ENCODE data around the gene GBX1. TPM values are rescaled to one million over a fixed set of nuclear protein-coding genes. Genes with fewer than 3 reads are reported as not detected.

GBX1 gene
- polyA plus RNA-seq, 1 donor (not counting 4 experiments of a cell fraction or from before 2014, with no cell fraction given) = not detected

DNA sequence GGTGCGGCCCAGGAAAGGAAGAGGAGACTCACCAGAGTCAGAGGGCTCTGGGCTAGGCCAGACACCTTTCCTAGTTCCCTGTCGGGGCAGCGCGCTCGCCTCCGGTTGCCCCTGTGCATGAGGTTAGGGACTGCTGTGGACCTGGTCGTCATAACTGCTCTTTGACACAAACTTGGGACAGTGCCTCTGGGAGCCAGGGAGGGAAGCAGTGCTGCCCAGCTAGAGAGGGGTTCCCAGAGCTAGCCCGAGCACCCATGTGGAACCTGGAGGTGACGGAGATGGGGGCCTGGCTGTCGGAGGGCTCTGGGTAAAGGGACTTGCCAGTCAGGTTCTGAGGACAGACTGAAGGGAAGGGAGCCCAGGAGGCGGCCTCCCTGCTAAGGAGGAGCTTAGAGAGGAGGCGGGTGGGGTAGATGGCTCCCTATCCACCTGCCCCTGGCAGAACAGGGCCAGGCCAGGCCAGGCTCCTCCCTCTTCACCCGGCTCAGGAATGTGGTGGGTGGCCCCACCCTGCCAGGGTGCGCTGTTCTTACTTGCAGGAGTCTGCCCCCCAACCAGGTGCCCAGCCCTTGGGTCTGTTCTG is 51.6 kb downstream of the GBX1 start:
- Histone ChIP-seq H3K4me1 (ENCODE audit: control insufficient read depth, extremely low read depth, insufficient read depth, low read length) (peaks cover 28% of the 10 kb centered on the region), H3K9me1 (ENCODE audit: control insufficient read depth, extremely low read depth, insufficient read depth, low read length) (no peaks in the 10 kb centered on the region), H3K4me3 (ENCODE audit: control insufficient read depth in 2 of 3, extremely low read depth in 1 of 3, insufficient read depth in 2 of 3, low read depth in 1 of 3, low read length in 3 of 3) (peak overlapping the region; percentile 53 to 81 (median 81)), H3K27me3 (ENCODE audit: control insufficient read depth, extremely low read depth, insufficient read depth, low read length) (no peaks in the 10 kb centered on the region), H3K27ac (ENCODE audit: control insufficient read depth, insufficient read depth, low read length) (peak overlapping the region; percentile 70), H3K9me3 (ENCODE audit: control insufficient read depth, low read depth, low read length) (no peaks in the 10 kb centered on the region), H3K79me2 (ENCODE audit: control insufficient read depth, insufficient read depth, low read length) (peaks cover 60% of the 10 kb centered on the region), H2AFZ (ENCODE audit: control insufficient read depth, low read length) (no peak overlapping the region), H3K4me2 (ENCODE audit: control insufficient read depth, extremely low read depth, insufficient read depth, low read depth, low read length) (peak overlapping the region; percentile 96), H3K9ac (ENCODE audit: control insufficient read depth, extremely low read depth, insufficient read depth, low read length) (peak overlapping the region; percentile 80), H3K36me3 (ENCODE audit: control insufficient read depth in 2 of 2, extremely low read depth in 1 of 2, insufficient read depth in 2 of 2, low read length in 2 of 2) (peaks cover 24 to 27% of the 10 kb centered on the region in 2 experiments), H4K20me1 (ENCODE audit: control insufficient read depth, extremely low read depth, insufficient read depth, low read length) (peaks cover 6% of the 10 kb centered on the region)
- DNase-seq (ENCODE audit: low read depth, low spot score) = peak; percentile 93
- dilution Hi-C loops (cut with MboI; ENCODE audit: extremely low pct_ligation_motif_present, low sequenced_read_pairs) = no loop called here
- peak; percentile 94 for FAIRE-seq
- TF ChIP-seq, protein P1, sequence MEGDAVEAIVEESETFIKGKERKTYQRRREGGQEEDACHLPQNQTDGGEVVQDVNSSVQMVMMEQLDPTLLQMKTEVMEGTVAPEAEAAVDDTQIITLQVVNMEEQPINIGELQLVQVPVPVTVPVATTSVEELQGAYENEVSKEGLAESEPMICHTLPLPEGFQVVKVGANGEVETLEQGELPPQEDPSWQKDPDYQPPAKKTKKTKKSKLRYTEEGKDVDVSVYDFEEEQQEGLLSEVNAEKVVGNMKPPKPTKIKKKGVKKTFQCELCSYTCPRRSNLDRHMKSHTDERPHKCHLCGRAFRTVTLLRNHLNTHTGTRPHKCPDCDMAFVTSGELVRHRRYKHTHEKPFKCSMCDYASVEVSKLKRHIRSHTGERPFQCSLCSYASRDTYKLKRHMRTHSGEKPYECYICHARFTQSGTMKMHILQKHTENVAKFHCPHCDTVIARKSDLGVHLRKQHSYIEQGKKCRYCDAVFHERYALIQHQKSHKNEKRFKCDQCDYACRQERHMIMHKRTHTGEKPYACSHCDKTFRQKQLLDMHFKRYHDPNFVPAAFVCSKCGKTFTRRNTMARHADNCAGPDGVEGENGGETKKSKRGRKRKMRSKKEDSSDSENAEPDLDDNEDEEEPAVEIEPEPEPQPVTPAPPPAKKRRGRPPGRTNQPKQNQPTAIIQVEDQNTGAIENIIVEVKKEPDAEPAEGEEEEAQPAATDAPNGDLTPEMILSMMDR (optimal IDR thresholded peaks at IDR 0.05 in 1 of 3, IDR thresholded peaks at IDR 0.05 in 1 of 3, conservative IDR thresholded peaks at IDR 0.05 in 1 of 3; ENCODE audit: extremely low read depth in 1 of 3, insufficient read depth in 2 of 3, low read length in 3 of 3) = no peak
- TF ChIP-seq EZH2 (IDR thresholded peaks at IDR 0.05; ENCODE audit: low read length) = no peak

DNA sequence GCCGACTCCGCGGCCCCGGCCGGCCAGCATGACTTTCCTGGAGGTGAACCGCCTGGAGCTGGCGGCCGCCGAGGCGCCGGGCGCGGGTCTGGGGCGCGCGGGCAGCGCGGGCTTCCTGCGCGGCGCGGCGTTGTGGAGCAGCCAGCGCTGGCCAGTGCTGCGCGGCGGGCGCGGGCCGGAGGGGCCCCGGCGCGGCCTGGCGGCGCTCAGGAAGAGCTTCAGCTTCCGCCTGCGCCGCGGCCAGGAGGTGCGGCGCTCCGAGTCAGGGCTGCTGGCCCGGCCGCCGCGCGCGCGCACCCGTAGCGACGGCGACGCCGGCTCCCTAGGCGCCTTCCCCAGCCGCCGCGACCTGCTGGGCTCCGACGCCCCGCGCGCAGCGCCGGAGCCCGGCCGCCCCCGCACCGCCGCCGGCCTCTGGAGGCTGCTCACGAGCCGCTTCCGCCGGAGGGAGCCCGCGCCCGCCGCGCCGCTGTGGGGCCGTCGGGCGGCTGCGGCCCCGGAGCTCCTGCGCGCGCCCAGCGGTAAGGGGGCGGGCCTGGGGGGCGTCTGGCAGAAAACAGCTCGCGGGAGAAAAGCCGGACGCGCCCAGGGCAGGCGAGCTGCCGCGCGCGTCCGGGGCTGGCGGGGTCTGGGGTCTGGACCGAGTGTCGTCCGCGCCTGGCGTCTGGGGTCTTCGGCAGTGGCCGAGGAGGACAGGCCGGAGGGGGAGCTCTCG is 52.2 kb downstream of the GBX1 start:
- dilution Hi-C loops (cut with MboI; ENCODE audit: extremely low pct_ligation_motif_present, low sequenced_read_pairs) = no loop called here
- peak overlapping the region; percentile 53 to 81 (median 81) for H3K4me3 ChIP-seq (ENCODE audit: control insufficient read depth in 2 of 3, extremely low read depth in 1 of 3, insufficient read depth in 2 of 3, low read depth in 1 of 3, low read length in 3 of 3)
- H3K9me1 ChIP-seq (ENCODE audit: control insufficient read depth, extremely low read depth, insufficient read depth, low read length) = no peaks in the 10 kb centered on the region
- peaks cover 6% of the 10 kb centered on the region for H4K20me1 ChIP-seq (ENCODE audit: control insufficient read depth, extremely low read depth, insufficient read depth, low read length)
- H2AFZ ChIP-seq (ENCODE audit: control insufficient read depth, low read length) = no peak overlapping the region
- no peak for FAIRE-seq
- peak overlapping the region; percentile 80 for H3K9ac ChIP-seq (ENCODE audit: control insufficient read depth, extremely low read depth, insufficient read depth, low read length)
- TF ChIP-seq EZH2 (IDR thresholded peaks at IDR 0.05; ENCODE audit: low read length) = no peak
- TF ChIP-seq, protein P1 (optimal IDR thresholded peaks at IDR 0.05 in 1 of 3, IDR thresholded peaks at IDR 0.05 in 1 of 3, conservative IDR thresholded peaks at IDR 0.05 in 1 of 3; ENCODE audit: extremely low read depth in 1 of 3, insufficient read depth in 2 of 3, low read length in 3 of 3) = no peak
- H3K9me3 ChIP-seq (ENCODE audit: control insufficient read depth, low read depth, low read length) = no peaks in the 10 kb centered on the region
- H3K4me2 ChIP-seq (ENCODE audit: control insufficient read depth, extremely low read depth, insufficient read depth, low read depth, low read length) = peak overlapping the region; percentile 96
- H3K27ac ChIP-seq (ENCODE audit: control insufficient read depth, insufficient read depth, low read length) = peak overlapping the region; percentile 68
- peaks cover 66% of the 10 kb centered on the region for H3K79me2 ChIP-seq (ENCODE audit: control insufficient read depth, insufficient read depth, low read length)
- H3K4me1 ChIP-seq (ENCODE audit: control insufficient read depth, extremely low read depth, insufficient read depth, low read length) = peaks cover 33% of the 10 kb centered on the region
- H3K27me3 ChIP-seq (ENCODE audit: control insufficient read depth, extremely low read depth, insufficient read depth, low read length) = no peaks in the 10 kb centered on the region
- H3K36me3 ChIP-seq (ENCODE audit: control insufficient read depth in 2 of 2, extremely low read depth in 1 of 2, insufficient read depth in 2 of 2, low read length in 2 of 2) = peaks cover 20 to 24% of the 10 kb centered on the region in 2 experiments
- DNase-seq (ENCODE audit: low read depth, low spot score) = no peak
